Motor neuron (in vitro differentiated cells): ENCODE results near the gene HS1BP3. TPM values are rescaled to one million over a fixed set of nuclear protein-coding genes. Genes with fewer than 3 reads are reported as not detected.
A peak's percentile ranks its signal among the peaks of the same experiment; 100 is the strongest.

Experiments
- ATAC-seq, 8 experiments: fragments of 200-7000 bp; cut with Tn5 transposase; replicated peaks in 6 of 8; 2 replicates each; pipeline ENCODE4 v1.8.0; 2021; ENCODE audit warnings: mild to moderate bottlenecking in 8 of 8, moderate library complexity in 8 of 8
- H3K27ac ChIP-seq, 2 donors: fragments of 250-450 bp; sonication (Bioruptor Pico); 2 replicates each; pipeline ENCODE4 v1.9.0; 2021; ENCODE audit warnings: antibody characterized with exemption in 2 of 2, mild to moderate bottlenecking in 2 of 2, moderate library complexity in 1 of 2
- H3K4me1 ChIP-seq, 2 donors: fragments of 250-450 bp; sonication (Bioruptor Pico); replicated peaks in 1 of 2; 2 replicates each; pipeline ENCODE4 v1.6.1; 2021; ENCODE audit warnings: antibody characterized with exemption in 2 of 2, mild to moderate bottlenecking in 2 of 2, moderate library complexity in 1 of 2
- H3K4me3 ChIP-seq, 5 donors: fragments of 250-450 bp; sonication (Bioruptor Pico); 2 replicates each; pipeline ENCODE4 v1.9.0; 2021; ENCODE audit warnings: antibody characterized with exemption in 5 of 5, mild to moderate bottlenecking in 5 of 5, moderate library complexity in 4 of 5
- WGBS, 10 experiments: fragments of 450-650 bp; shearing (Covaris generic); methylation state at CpG; one replicate each; pipeline ENCODE4 v1.0.0; 2022; 5-methylcytosine and 5-hydroxymethylcytosine counted together
- in situ Hi-C, 9 experiments: fragments of 400-800 bp; cut with MboI; loops; one replicate each; pipeline ENCODE4 v1.15.0; 2021; ENCODE audit warnings: low sequenced_read_pairs in 9 of 9, low pct_unique_long_range_greater_than_20kb in 2 of 9; ENCODE audit not compliant: unreplicated experiment in 9 of 9
- total RNA-seq, 8 experiments: library from RNA; unstranded; fragments of 300-600 nt; gene quantifications; 2 replicates each; pipeline versions ENCODE4 v1.2.3 to v1.2.4, GENCODE V29; 2022

HS1BP3 gene
- total RNA-seq, 8 experiments from 2014 or later, result 6.8 to 29.2 (median 11.2) TPM

- Histone ChIP-seq H3K4me1 (peaks cover 4 to 11% of the 10 kb centered on the region in 2 donors), H3K4me3 (no peak overlapping the region), H3K27ac (no peak overlapping the region)
- WGBS, 10 experiments, result 50 to 100% (median 88%) methylated on average over 1 to 6 of the region's 7 CpGs; no CpG with 5 or more reads in 2 of the 10 experiments
- in situ Hi-C loops, result loop anchor here in 7 of 9 experiments (25.0 kb wide), 3 partner anchors 283 to 458 kb away; partner anchors contain the start of gene TDRD15 (in 1 of the 7)
- ATAC-seq, result no peak
Observed at GRCh38 chr2:20653695-20654534, 3.0 kb upstream of the HS1BP3 start.

- H3K4me1 ChIP-seq, result peaks cover 11 to 18% of the 10 kb centered on the region in 2 donors
- in situ Hi-C loops, result loop anchor here in 7 of 9 experiments (25.0 kb wide), 3 partner anchors 284 to 459 kb away; partner anchors contain the start of gene TDRD15 (in 1 of the 7)
- no peak overlapping the region for H3K4me3 ChIP-seq
- WGBS, 10 experiments, result 67 to 96% (median 85%) methylated on average over 2 to 5 of the region's 11 CpGs; no CpG with 5 or more reads in 2 of the 10 experiments
- no peak for ATAC-seq
- no peak overlapping the region for H3K27ac ChIP-seq
Observed at GRCh38 chr2:20652673-20653575, 2.0 kb upstream of the HS1BP3 start.

GRCh38 chr2:20652141-20652540 lies 1.2 kb upstream of the HS1BP3 start:
- Histone ChIP-seq H3K4me3 (no peak overlapping the region), H3K27ac (no peak overlapping the region), H3K4me1 (peaks cover 16 to 22% of the 10 kb centered on the region in 2 donors)
- no peak for ATAC-seq
- in situ Hi-C loops, result loop anchor here in 7 of 9 experiments (25.0 kb wide), 3 partner anchors 285 to 460 kb away; partner anchors contain the start of gene TDRD15 (in 1 of the 7)
- WGBS, 10 experiments, result 83 to 100% (median 98%) methylated on average over 1 to 6 of the region's 7 CpGs; no CpG with 5 or more reads in 4 of the 10 experiments

GRCh38 chr2:20651731-20652099 lies 817 bp upstream of the HS1BP3 start:
- peak overlapping the region; percentile 62 to 86 (median 65) for H3K4me3 ChIP-seq
- no peak for ATAC-seq
- peaks cover 16 to 22% of the 10 kb centered on the region in 2 donors for H3K4me1 ChIP-seq
- WGBS, 10 experiments, result 0 to 97% (median 77%) methylated on average over 1 to 5 of the region's 7 CpGs; no CpG with 5 or more reads in 1 of the 10 experiments
- in situ Hi-C loops, result loop anchor here in 7 of 9 experiments (25.0 kb wide), 3 partner anchors 286 to 461 kb away; partner anchors contain the start of gene TDRD15 (in 1 of the 7)
- H3K27ac ChIP-seq, result peak overlapping the region in 1 of 2 donors; percentile 78

DNA sequence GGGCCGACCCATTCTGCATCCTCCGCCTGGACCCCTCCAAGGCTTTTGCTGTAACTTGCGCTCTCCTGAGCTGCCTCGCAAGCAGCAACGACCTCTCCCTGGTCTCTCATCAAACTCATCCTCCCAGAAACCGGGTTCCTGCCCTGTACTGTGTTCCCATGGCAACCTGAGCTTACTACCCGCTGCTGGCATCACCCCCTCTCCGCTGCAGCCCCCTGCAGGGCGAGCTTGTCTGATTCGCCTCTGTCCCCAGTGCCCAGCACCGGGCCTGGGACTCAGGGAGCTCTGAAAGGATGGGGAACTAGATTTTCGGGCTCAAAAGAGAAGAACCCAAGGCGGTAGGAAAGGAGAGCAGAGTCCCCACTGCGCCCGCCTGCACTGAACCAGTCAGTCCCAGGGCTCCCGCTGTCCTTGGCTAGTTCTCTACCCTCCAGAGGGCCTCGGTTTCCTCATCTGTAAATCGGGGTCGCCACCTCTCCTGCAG lies 463 bp downstream of the HS1BP3 start:
- Histone ChIP-seq H3K4me1 (peaks cover 16 to 22% of the 10 kb centered on the region in 2 donors), H3K4me3 (peak overlapping the region; percentile 62 to 86 (median 65)), H3K27ac (peak overlapping the region; percentile 60 to 78)
- in situ Hi-C loops, result loop anchor here in 7 of 9 experiments (25.0 kb wide), 3 partner anchors 287 to 462 kb away; partner anchors contain the start of gene TDRD15 (in 1 of the 7)
- 0 to 58% (median 17%) methylated on average over 1 to 12 of the region's 19 CpGs; no CpG with 5 or more reads in 2 of the 10 experiments for WGBS, 10 experiments
- ATAC-seq, result peak; percentile 8 to 52 (median 34)

GRCh38 chr2:20649976-20650375 lies 922 bp downstream of the HS1BP3 start:
- in situ Hi-C loops, result loop anchor here in 7 of 9 experiments (10.0 to 25.0 kb wide), 7 partner anchors 205 to 538 kb away; partner anchors contain the start of genes RHOB (in 4 of the 7) and TDRD15 (in 1 of the 7)
- no peak for ATAC-seq
- no peak overlapping the region for H3K27ac ChIP-seq

DNA sequence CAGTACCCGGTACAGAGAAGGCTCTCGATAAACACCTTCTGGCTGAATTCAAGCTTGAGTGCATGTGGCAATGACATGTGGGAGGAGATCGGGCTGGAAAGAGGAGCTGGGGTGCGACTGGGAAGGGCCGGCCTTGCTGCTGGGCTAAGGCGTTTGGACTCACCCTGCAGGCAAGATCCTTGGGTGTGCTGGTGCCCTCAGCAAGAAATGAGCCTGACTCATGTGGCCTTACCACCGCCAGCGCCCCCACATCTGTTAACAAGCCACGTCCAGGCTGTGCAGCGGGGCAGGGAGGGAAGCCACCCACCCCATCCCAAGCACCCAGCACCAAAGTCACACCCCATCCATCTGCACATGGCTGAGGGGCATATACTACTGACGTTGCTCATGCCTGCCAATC lies 1.3 kb downstream of the HS1BP3 start:
- 53 to 100% (median 97%) methylated on average over 1 to 3 of the region's 11 CpGs; no CpG with 5 or more reads in 6 of the 10 experiments for WGBS, 10 experiments
- ATAC-seq, result peak in 2 of 8 experiments; percentile 4 to 10
- Histone ChIP-seq H3K27ac (no peak overlapping the region), H3K4me1 (peaks cover 16 to 22% of the 10 kb centered on the region in 2 donors), H3K4me3 (no peak overlapping the region)
- in situ Hi-C loops, result loop anchor here in 5 of 9 experiments (10.0 to 25.0 kb wide), 4 partner anchors 205 to 537 kb away; partner anchors contain the start of gene RHOB (in 4 of the 5)

More at GRCh38 chr2:20649976-20650375, 922 bp downstream of the HS1BP3 start:
- whole genome bisulfite sequencing, 10 experiments, result 0 to 100% (median 77%) methylated on average over 1 to 7 of the region's 7 CpGs
- Histone ChIP-seq H3K4me3 (peak overlapping the region; percentile 62 to 86 (median 65)), H3K4me1 (peaks cover 16 to 22% of the 10 kb centered on the region in 2 donors)

DNA sequence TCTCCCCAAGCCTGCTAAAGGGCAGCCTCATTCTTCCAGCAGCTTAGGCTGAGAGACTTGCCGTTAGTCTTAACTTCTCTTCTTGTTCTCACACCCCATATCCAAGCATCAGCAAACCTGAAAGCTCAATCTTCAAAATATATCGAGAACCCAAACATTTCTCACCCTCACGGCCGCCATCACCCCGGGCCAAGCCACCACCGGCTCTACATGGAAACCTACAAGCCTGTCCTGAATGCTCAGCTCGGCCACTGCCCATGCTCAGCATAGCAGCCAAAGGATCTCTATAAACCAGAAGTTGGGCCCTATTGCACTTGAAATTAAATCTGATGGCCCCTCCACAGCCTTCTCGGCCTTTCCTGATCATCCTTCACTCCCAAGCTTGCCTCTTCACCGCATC lies 2.1 kb downstream of the HS1BP3 start:
- in situ Hi-C loops, result loop anchor here in 5 of 9 experiments (10.0 to 25.0 kb wide), 4 partner anchors 204 to 537 kb away; partner anchors contain the start of gene RHOB (in 4 of the 5)
- H3K4me3 ChIP-seq, result no peak overlapping the region
- ATAC-seq, result no peak
- WGBS, 10 experiments, result 92 to 100% (median 100%) methylated on average over 1 to 8 of the region's 9 CpGs; no CpG with 5 or more reads in 1 of the 10 experiments
- no peak overlapping the region for H3K27ac ChIP-seq
- peaks cover 16 to 22% of the 10 kb centered on the region in 2 donors for H3K4me1 ChIP-seq

DNA sequence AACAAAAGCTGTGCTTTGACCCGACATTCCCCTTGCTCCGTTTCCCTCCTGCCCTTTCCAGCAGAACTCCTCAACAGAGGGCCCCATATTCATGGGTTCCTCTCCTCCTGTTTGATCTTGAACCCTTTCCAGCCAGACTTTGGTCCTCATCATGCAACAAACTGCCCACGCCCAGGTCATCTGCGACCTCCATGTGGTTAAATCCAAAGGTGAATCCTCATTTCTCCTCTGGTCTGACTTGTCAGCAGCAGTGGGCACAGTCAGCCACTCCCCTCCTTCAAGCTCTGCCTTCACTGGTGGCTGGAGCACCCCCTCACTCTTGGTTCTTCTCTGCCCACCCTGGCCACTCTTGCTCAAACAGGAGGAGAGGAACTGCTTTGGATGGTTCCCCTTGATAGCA lies 2.7 kb downstream of the HS1BP3 start:
- Histone ChIP-seq H3K4me1 (peaks cover 16 to 22% of the 10 kb centered on the region in 2 donors), H3K27ac (no peak overlapping the region), H3K4me3 (no peak overlapping the region)
- ATAC-seq, result no peak
- in situ Hi-C loops, result loop anchor here in 5 of 9 experiments (10.0 to 25.0 kb wide), 4 partner anchors 203 to 536 kb away; partner anchors contain the start of gene RHOB (in 4 of the 5)
- 33 to 100% (median 85%) methylated on average over 1 to 4 of the region's 4 CpGs; no CpG with 5 or more reads in 3 of the 10 experiments for WGBS, 10 experiments

DNA sequence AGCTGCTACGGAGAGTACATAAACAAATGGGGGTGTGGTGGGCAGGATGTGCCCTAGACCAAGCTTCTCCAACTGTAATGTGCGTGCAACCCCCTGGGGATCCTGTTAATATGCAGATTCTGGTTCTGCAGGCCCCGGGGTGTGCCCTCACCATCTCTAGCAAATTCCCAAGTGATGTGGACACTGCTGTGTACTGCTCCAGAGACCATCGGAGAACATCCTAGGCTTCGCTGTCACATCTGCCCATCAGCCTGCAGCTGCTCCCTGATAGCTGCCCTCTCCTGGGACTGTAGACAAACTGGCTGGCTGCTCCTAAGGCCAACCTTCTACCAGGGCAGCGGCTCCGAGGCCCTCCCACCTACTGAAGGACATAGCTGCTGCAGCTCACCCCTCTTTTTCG lies 3.2 kb downstream of the HS1BP3 start:
- 40 to 100% (median 77%) methylated on average over 1 to 8 of the region's 8 CpGs; no CpG with 5 or more reads in 5 of the 10 experiments for WGBS, 10 experiments
- H3K27ac ChIP-seq, result no peak overlapping the region

GRCh38 chr2:20647211-20647610 lies 3.7 kb downstream of the HS1BP3 start:
- H3K27ac ChIP-seq, result no peak overlapping the region
- in situ Hi-C loops, result loop anchor here in 5 of 9 experiments (10.0 to 25.0 kb wide), 4 partner anchors 202 to 535 kb away; partner anchors contain the start of gene RHOB (in 4 of the 5)
- ATAC-seq, result no peak
- WGBS, 10 experiments, result 79% methylated on average over 2 of the region's 3 CpGs; no CpG with 5 or more reads in 9 of the 10 experiments
- peaks cover 17 to 23% of the 10 kb centered on the region in 2 donors for H3K4me1 ChIP-seq
- no peak overlapping the region for H3K4me3 ChIP-seq

More for the DNA sequence above, 3.2 kb downstream of the HS1BP3 start:
- H3K4me3 ChIP-seq, result no peak overlapping the region
- peaks cover 16 to 22% of the 10 kb centered on the region in 2 donors for H3K4me1 ChIP-seq
- no peak for ATAC-seq
- in situ Hi-C loops, result loop anchor here in 5 of 9 experiments (10.0 to 25.0 kb wide), 4 partner anchors 203 to 535 kb away; partner anchors contain the start of gene RHOB (in 4 of the 5)
